T-cell (primary cell): Measurements from ENCODE around the gene AGO1. TPM values are rescaled to one million over a fixed set of nuclear protein-coding genes. Genes with fewer than 3 reads are reported as not detected.
"Not testable (repeated sequence)": the region's sequence is repeated elsewhere in the genome, so short reads cannot be mapped to it uniquely, and the experiment has no call there.

Source experiments
- ATAC-seq, 4 experiments: fragments of 200-7000 bp in 3 of 4; fragments of 150-1000 bp in 1 of 4; cut with Tn5 transposase; replicated peaks in 1 of 4; 1 replicate in 3 of 4; 2 replicates in 1 of 4; pipeline ENCODE4 v1.10.0; 2021; ENCODE audit warnings: moderate library complexity in 3 of 4, mild to moderate bottlenecking in 2 of 4, moderate number of reproducible peaks in 1 of 4
- CTCF ChIA-PET, 2 donors: fragments of 300-600 bp; sonication (Branson Sonifier 250); formaldehyde crosslinking; loops; one replicate each; lab custom pipeline; 2022; ENCODE audit warnings: antibody characterized with exemption in 2 of 2; lab: Charles Lee
- POLR2A ChIA-PET, 2 donors: fragments of 300-600 bp; sonication (Branson Sonifier 250); formaldehyde crosslinking; loops; one replicate each; lab custom pipeline; 2022; ENCODE audit warnings: antibody characterized with exemption in 2 of 2; lab: Charles Lee
- DNase-seq, 35 experiments: peaks; one replicate each; pipeline versions ENCODE4 v3.0.0 to v3.0.0-alpha.2; 2013 to 2023
- H3K27ac ChIP-seq: one replicate; pipeline ENCODE4 v1.5.1; 2013; ENCODE audit warnings: low read length
- H3K27me3 ChIP-seq, 2 experiments: replicated peaks in 1 of 2; 1 replicate in 1 of 2; 2 replicates in 1 of 2; pipeline versions ENCODE4 v1.6.1 to v1.7.0; 2013; ENCODE audit warnings: low read length in 1 of 2, mixed read lengths in 1 of 2; ENCODE audit not compliant: control insufficient read depth in 2 of 2, insufficient read depth in 2 of 2; ENCODE audit errors: extremely low read depth in 1 of 2
- H3K36me3 ChIP-seq, 2 donors: 1 replicate in 1 of 2; 2 replicates in 1 of 2; pipeline versions ENCODE4 v1.6.1 to v1.7.0; 2013; ENCODE audit warnings: low read length in 1 of 2; ENCODE audit not compliant: control insufficient read depth in 2 of 2, insufficient read depth in 1 of 2; ENCODE audit errors: extremely low read depth in 1 of 2
- H3K4me1 ChIP-seq, 2 experiments: 1 replicate in 1 of 2; 2 replicates in 1 of 2; pipeline versions ENCODE4 v1.6.1 to v1.7.0; 2013; ENCODE audit warnings: low read length in 2 of 2, mixed read lengths in 1 of 2; ENCODE audit not compliant: insufficient read depth in 2 of 2, control insufficient read depth in 1 of 2; ENCODE audit errors: extremely low read depth in 1 of 2
- H3K4me3 ChIP-seq, 2 donors: 1 replicate in 1 of 2; 2 replicates in 1 of 2; pipeline versions ENCODE4 v1.5.1 to v1.7.0; 2013; ENCODE audit warnings: mild to moderate bottlenecking in 2 of 2, low read length in 1 of 2, moderate library complexity in 1 of 2; ENCODE audit not compliant: control insufficient read depth in 1 of 2; ENCODE audit errors: extremely low read depth in 1 of 2
- H3K9me3 ChIP-seq: 2 replicates; pipeline ENCODE4 v1.7.0; 2013
- H3K27ac Mint-ChIP-seq, 2 donors: one replicate each; pipeline ENCODE4 v1.8.0; 2020 to 2021; ENCODE audit warnings: mild to moderate bottlenecking in 2 of 2, mixed read lengths in 2 of 2
- H3K27me3 Mint-ChIP-seq, 2 donors: one replicate each; pipeline ENCODE4 v1.8.0; 2021 to 2022; ENCODE audit warnings: mixed read lengths in 2 of 2
- H3K36me3 Mint-ChIP-seq: one replicate; pipeline ENCODE4 v1.8.0; 2021; ENCODE audit warnings: mixed read lengths
- H3K4me1 Mint-ChIP-seq, 3 donors: one replicate each; pipeline ENCODE4 v1.8.0; 2020 to 2022; ENCODE audit warnings: mixed read lengths in 3 of 3, mild to moderate bottlenecking in 1 of 3
- H3K4me3 Mint-ChIP-seq, 3 donors: one replicate each; pipeline ENCODE4 v1.8.0; 2020 to 2022; ENCODE audit warnings: mild to moderate bottlenecking in 3 of 3, mixed read lengths in 3 of 3, moderate library complexity in 3 of 3
- H3K9me3 Mint-ChIP-seq, 3 donors: one replicate each; pipeline ENCODE4 v1.8.0; 2020 to 2022; ENCODE audit warnings: mixed read lengths in 3 of 3
- WGBS: methylation state at CpG from one replicate; pipeline ENCODE4 v1.1.5; 2013; ENCODE audit warnings: missing lambda C conversion rate; ENCODE audit not compliant: insufficient coverage; 5-methylcytosine and 5-hydroxymethylcytosine counted together
- total RNA-seq, 35 experiments: library from RNA in 6 of 35; stranded (reverse) in 6 of 35; fragments of 120-200 nt in 1 of 35; gene quantifications; one replicate each; pipeline versions ENCODE4 v1.2.1 to v1.2.4 and lab custom pipeline; 2013 to 2026

The AGO1 gene
- total RNA-seq, 5 donors from 2014 or later (not counting 1 experiment from before 2014, with no cell fraction given): 21.8 to 28.7 (median 26.0) TPM

- no peaks in the 10 kb centered on the region for H3K9me3 ChIP-seq
- Mint-ChIP-seq H3K27me3 (no peaks in the 10 kb centered on the region), H3K4me1 (peaks cover 5 to 13% (median 9%) of the 10 kb centered on the region in 3 donors), H3K9me3 (peaks cover 0 to 4% (median 0%) of the 10 kb centered on the region in 3 donors), H3K27ac (no peak overlapping the region), H3K4me3 (no peak overlapping the region), H3K36me3 (peaks cover 12% of the 10 kb centered on the region)
- H3K4me1 ChIP-seq: no peaks in the 10 kb centered on the region
- ChIA-PET POLR2A (no interaction called here), CTCF (no interaction called here)
- no CpG with 5 or more reads among the region's 2 CpGs for WGBS
- ATAC-seq (no peak), DNase-seq (no peak)
- H3K4me3 ChIP-seq: no peak overlapping the region
- no peaks in the 10 kb centered on the region for H3K27me3 ChIP-seq
- H3K36me3 ChIP-seq: no peaks in the 10 kb centered on the region
- H3K27ac ChIP-seq: no peak overlapping the region
These were observed 79.9 kb downstream of the AGO1 start for GRCh38 chr1:35962952-35963351.

- Mint-ChIP-seq H3K36me3 (peaks cover 26% of the 10 kb centered on the region), H3K4me1 (peaks cover 3 to 13% (median 7%) of the 10 kb centered on the region in 3 donors)
- H3K27ac Mint-ChIP-seq, H3K4me3 Mint-ChIP-seq, ATAC-seq, H3K27ac ChIP-seq, H3K36me3 ChIP-seq, H3K9me3 ChIP-seq, H3K27me3 Mint-ChIP-seq, H3K27me3 ChIP-seq, H3K4me3 ChIP-seq, DNase-seq, H3K9me3 Mint-ChIP-seq, POLR2A ChIA-PET, H3K4me1 ChIP-seq: not testable (repeated sequence)
- CTCF ChIA-PET: interaction anchor here in 1 of 2 donors (0.7 kb wide), 1 partner anchor 322 kb away, joined by 3 read pairs; no protein-coding TSS in a partner anchor
- no CpG with 5 or more reads among the region's 1 CpG for WGBS
These were observed 81.3 kb downstream of the AGO1 start for GRCh38 chr1:35964277-35964676.

- DNase-seq (no peak), ATAC-seq (no peak)
- Mint-ChIP-seq H3K27ac (no peak overlapping the region), H3K9me3 (peaks cover 0 to 4% (median 0%) of the 10 kb centered on the region in 3 donors), H3K36me3 (peaks cover 36% of the 10 kb centered on the region), H3K4me1 (peaks cover 3 to 7% (median 6%) of the 10 kb centered on the region in 3 donors), H3K27me3 (no peaks in the 10 kb centered on the region), H3K4me3 (no peak overlapping the region)
- ChIA-PET CTCF (no interaction called here), POLR2A (no interaction called here)
- H3K4me1 ChIP-seq: no peaks in the 10 kb centered on the region
- peaks cover 2% of the 10 kb centered on the region for H3K9me3 ChIP-seq
- H3K27ac ChIP-seq: no peak overlapping the region
- H3K4me3 ChIP-seq: no peak overlapping the region
- no peaks in the 10 kb centered on the region for H3K27me3 ChIP-seq
- H3K36me3 ChIP-seq: peaks cover 0 to 28% of the 10 kb centered on the region in 2 donors
- WGBS: no CpG with 5 or more reads among the region's 1 CpG
These were observed 85.4 kb downstream of the AGO1 start for GRCh38 chr1:35968396-35968795.

GRCh38 chr1:35971601-35972000 is 88.6 kb downstream of the AGO1 start:
- no peak overlapping the region for H3K4me3 ChIP-seq
- H3K27ac ChIP-seq: no peak overlapping the region
- Mint-ChIP-seq H3K27me3 (no peaks in the 10 kb centered on the region), H3K9me3 (no peaks in the 10 kb centered on the region), H3K4me1 (peaks cover 0 to 2% (median under 1%) of the 10 kb centered on the region in 3 donors), H3K4me3 (no peak overlapping the region), H3K27ac (no peak overlapping the region), H3K36me3 (peaks cover 53% of the 10 kb centered on the region)
- no peaks in the 10 kb centered on the region for H3K4me1 ChIP-seq
- H3K27me3 ChIP-seq: no peaks in the 10 kb centered on the region
- H3K9me3 ChIP-seq: peaks cover 2% of the 10 kb centered on the region
- ChIA-PET CTCF (no interaction called here), POLR2A (interaction anchor here in 1 of 2 donors (0.6 kb wide), 1 partner anchor 317 kb away, joined by 3 read pairs; no protein-coding TSS in a partner anchor)
- H3K36me3 ChIP-seq: peaks cover 0 to 28% of the 10 kb centered on the region in 2 donors
- no peak for ATAC-seq
- DNase-seq: no peak
- no CpG with 5 or more reads among the region's 2 CpGs for WGBS

- peaks cover 52% of the 10 kb centered on the region for H3K36me3 Mint-ChIP-seq
- H3K27me3 ChIP-seq, H3K4me1 ChIP-seq, H3K27ac Mint-ChIP-seq, DNase-seq, H3K4me3 ChIP-seq, H3K9me3 ChIP-seq, H3K4me1 Mint-ChIP-seq, ATAC-seq, CTCF ChIA-PET, H3K9me3 Mint-ChIP-seq, H3K4me3 Mint-ChIP-seq, H3K27ac ChIP-seq, H3K27me3 Mint-ChIP-seq: not testable (repeated sequence)
- WGBS: no CpG with 5 or more reads among the region's 3 CpGs
- POLR2A ChIA-PET: interaction anchor here in 1 of 2 donors (0.6 kb wide), 1 partner anchor 13 kb away, joined by 3 read pairs; no protein-coding TSS in a partner anchor
- H3K36me3 ChIP-seq: peaks cover 0 to 28% of the 10 kb centered on the region in 2 donors
These were observed 89.6 kb downstream of the AGO1 start for GRCh38 chr1:35972631-35973030.

GRCh38 chr1:35980090-35980489 is 97.1 kb downstream of the AGO1 start:
- ChIA-PET POLR2A (no interaction called here), CTCF (no interaction called here)
- DNase-seq (no peak), ATAC-seq (no peak)
- no peak overlapping the region for H3K27ac ChIP-seq
- no peaks in the 10 kb centered on the region for H3K27me3 ChIP-seq
- peaks cover 0 to 21% of the 10 kb centered on the region in 2 donors for H3K36me3 ChIP-seq
- no peak overlapping the region for H3K4me3 ChIP-seq
- peaks cover 53% of the 10 kb centered on the region for H3K36me3 Mint-ChIP-seq
- no peaks in the 10 kb centered on the region for H3K4me1 ChIP-seq
- H3K4me1 Mint-ChIP-seq: peaks cover 0 to 2% (median 0%) of the 10 kb centered on the region in 3 donors
- no peak overlapping the region for H3K27ac Mint-ChIP-seq
- H3K9me3 Mint-ChIP-seq: no peaks in the 10 kb centered on the region
- no peaks in the 10 kb centered on the region for H3K27me3 Mint-ChIP-seq
- no peaks in the 10 kb centered on the region for H3K9me3 ChIP-seq
- H3K4me3 Mint-ChIP-seq: no peak overlapping the region
